ENCODE measurements around the gene ANKRD2.

The ANKRD2 gene

DNA sequence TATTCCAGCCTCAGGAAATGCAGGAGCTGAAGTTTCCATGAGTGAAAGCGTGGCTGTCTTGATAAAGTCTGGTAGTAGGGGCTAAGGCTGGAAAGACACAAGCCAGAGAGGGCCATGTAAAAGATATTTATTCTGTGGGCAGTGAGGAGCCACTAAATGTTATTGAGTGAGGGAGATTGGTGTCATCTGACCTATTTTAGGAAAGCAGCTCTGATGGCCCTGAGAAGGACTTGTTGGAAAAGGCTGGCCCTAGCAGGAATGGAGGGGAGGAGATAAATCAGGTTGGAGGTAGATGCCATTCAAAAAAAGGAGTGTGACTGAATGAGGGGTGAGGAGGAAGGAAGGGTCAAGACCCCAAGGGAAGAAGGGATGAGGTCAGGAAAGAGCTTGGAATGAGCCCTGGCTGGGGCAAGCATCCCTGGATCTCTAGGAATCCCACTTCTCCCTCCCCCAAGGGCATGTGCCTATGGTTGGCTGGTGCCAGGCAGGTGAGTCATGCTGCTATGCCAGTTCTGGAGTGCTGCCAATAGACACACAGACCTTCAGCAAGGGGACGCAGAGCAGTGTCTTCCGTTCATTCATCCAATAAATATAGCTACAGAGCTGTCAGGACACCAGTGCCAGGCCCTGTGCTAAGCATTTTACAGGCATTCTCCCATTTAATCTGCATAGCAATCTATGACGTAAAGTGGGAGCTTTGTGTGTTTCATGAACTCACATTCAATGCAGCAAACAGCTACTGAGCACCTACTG is 2.0 kb downstream of the ANKRD2 start (continued):
- TF ChIP-seq, protein P1, sequence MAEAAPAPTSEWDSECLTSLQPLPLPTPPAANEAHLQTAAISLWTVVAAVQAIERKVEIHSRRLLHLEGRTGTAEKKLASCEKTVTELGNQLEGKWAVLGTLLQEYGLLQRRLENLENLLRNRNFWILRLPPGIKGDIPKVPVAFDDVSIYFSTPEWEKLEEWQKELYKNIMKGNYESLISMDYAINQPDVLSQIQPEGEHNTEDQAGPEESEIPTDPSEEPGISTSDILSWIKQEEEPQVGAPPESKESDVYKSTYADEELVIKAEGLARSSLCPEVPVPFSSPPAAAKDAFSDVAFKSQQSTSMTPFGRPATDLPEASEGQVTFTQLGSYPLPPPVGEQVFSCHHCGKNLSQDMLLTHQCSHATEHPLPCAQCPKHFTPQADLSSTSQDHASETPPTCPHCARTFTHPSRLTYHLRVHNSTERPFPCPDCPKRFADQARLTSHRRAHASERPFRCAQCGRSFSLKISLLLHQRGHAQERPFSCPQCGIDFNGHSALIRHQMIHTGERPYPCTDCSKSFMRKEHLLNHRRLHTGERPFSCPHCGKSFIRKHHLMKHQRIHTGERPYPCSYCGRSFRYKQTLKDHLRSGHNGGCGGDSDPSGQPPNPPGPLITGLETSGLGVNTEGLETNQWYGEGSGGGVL (tag by site-specific recombination; IDR thresholded peaks at IDR 0.05), result 0 out of 2 replicates have a peak, but pooled peaks have one; percentile 30
- no peak for TF ChIP-seq ZNF302 (tag by site-specific recombination; IDR thresholded peaks at IDR 0.05; ENCODE audit: low read depth)
- TF ChIP-seq ZNF19 (tag by site-specific recombination; IDR thresholded peaks at IDR 0.05; ENCODE audit: low read depth), result no peak
- TF ChIP-seq ZNF843 (tag by site-specific recombination; IDR thresholded peaks at IDR 0.05), result no peak
- no peak for TF ChIP-seq EGR2 (tag by site-specific recombination; IDR thresholded peaks at IDR 0.05; ENCODE audit: low read depth)
- TF ChIP-seq, protein P2, sequence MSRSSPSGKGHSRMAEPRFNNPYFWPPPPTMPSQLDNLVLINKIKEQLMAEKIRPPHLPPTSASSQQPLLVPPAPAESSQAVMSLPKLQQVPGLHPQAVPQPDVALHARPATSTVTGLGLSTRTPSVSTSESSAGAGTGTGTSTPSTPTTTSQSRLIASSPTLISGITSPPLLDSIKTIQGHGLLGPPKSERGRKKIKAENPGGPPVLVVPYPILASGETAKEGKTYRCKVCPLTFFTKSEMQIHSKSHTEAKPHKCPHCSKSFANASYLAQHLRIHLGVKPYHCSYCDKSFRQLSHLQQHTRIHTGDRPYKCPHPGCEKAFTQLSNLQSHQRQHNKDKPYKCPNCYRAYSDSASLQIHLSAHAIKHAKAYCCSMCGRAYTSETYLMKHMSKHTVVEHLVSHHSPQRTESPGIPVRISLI (tag by site-specific recombination; IDR thresholded peaks at IDR 0.05), result no peak
- TF ChIP-seq, protein P3, sequence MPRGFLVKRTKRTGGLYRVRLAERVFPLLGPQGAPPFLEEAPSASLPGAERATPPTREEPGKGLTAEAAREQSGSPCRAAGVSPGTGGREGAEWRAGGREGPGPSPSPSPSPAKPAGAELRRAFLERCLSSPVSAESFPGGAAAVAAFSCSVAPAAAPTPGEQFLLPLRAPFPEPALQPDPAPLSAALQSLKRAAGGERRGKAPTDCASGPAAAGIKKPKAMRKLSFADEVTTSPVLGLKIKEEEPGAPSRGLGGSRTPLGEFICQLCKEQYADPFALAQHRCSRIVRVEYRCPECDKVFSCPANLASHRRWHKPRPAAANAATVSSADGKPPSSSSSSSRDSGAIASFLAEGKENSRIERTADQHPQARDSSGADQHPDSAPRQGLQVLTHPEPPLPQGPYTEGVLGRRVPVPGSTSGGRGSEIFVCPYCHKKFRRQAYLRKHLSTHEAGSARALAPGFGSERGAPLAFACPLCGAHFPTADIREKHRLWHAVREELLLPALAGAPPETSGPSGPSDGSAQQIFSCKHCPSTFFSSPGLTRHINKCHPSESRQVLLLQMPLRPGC (tag by site-specific recombination; IDR thresholded peaks at IDR 0.05), result 0 out of 2 replicates have a peak, but pooled peaks have one; percentile 19
- TF ChIP-seq, protein P4, sequence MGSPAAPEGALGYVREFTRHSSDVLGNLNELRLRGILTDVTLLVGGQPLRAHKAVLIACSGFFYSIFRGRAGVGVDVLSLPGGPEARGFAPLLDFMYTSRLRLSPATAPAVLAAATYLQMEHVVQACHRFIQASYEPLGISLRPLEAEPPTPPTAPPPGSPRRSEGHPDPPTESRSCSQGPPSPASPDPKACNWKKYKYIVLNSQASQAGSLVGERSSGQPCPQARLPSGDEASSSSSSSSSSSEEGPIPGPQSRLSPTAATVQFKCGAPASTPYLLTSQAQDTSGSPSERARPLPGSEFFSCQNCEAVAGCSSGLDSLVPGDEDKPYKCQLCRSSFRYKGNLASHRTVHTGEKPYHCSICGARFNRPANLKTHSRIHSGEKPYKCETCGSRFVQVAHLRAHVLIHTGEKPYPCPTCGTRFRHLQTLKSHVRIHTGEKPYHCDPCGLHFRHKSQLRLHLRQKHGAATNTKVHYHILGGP (tag by site-specific recombination; IDR thresholded peaks at IDR 0.05), result peak; percentile 78
- peak; percentile 33 for TF ChIP-seq ZNF629 (tag by site-specific recombination; IDR thresholded peaks at IDR 0.05)
- no peak for TF ChIP-seq GLI4 (tag by site-specific recombination; IDR thresholded peaks at IDR 0.05)
- peak; percentile 97 for TF ChIP-seq ZBTB20 (tag by site-specific recombination; IDR thresholded peaks at IDR 0.05)
- 0 out of 2 replicates have a peak, but pooled peaks have one; percentile 14 for TF ChIP-seq ZNF404 (tag by site-specific recombination; IDR thresholded peaks at IDR 0.05)
- TF ChIP-seq ZBTB17 (tag by site-specific recombination; IDR thresholded peaks at IDR 0.05), result no peak
- TF ChIP-seq ZNF837 (tag by site-specific recombination; IDR thresholded peaks at IDR 0.05), result no peak
- TF ChIP-seq, protein P5, sequence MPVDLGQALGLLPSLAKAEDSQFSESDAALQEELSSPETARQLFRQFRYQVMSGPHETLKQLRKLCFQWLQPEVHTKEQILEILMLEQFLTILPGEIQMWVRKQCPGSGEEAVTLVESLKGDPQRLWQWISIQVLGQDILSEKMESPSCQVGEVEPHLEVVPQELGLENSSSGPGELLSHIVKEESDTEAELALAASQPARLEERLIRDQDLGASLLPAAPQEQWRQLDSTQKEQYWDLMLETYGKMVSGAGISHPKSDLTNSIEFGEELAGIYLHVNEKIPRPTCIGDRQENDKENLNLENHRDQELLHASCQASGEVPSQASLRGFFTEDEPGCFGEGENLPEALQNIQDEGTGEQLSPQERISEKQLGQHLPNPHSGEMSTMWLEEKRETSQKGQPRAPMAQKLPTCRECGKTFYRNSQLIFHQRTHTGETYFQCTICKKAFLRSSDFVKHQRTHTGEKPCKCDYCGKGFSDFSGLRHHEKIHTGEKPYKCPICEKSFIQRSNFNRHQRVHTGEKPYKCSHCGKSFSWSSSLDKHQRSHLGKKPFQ (tag by site-specific recombination; IDR thresholded peaks at IDR 0.05), result no peak
- TF ChIP-seq, protein P6, sequence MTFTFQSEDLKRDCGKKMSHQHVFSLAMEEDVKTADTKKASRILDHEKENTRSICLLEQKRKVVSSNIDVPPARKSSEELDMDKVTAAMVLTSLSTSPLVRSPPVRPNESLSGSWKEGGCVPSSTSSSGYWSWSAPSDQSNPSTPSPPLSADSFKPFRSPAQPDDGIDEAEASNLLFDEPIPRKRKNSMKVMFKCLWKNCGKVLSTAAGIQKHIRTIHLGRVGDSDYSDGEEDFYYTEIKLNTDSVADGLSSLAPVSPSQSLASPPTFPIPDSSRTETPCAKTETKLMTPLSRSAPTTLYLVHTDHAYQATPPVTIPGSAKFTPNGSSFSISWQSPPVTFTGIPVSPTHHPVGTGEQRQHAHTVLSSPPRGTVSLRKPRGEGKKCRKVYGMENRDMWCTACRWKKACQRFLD (tag by site-specific recombination; IDR thresholded peaks at IDR 0.05), result no peak
- no peak for TF ChIP-seq ZNF274 (IDR thresholded peaks at IDR 0.05; ENCODE audit: low read length)
- no peak for TF ChIP-seq ZNF274 (tag by site-specific recombination; IDR thresholded peaks at IDR 0.05; ENCODE audit: borderline replicate concordance)
- no peak for TF ChIP-seq ZNF529 (tag by site-specific recombination; IDR thresholded peaks at IDR 0.05; ENCODE audit: insufficient replicate concordance)
- TF ChIP-seq ZNF514 (tag by site-specific recombination; IDR thresholded peaks at IDR 0.05), result no peak
- TF ChIP-seq, protein P7, sequence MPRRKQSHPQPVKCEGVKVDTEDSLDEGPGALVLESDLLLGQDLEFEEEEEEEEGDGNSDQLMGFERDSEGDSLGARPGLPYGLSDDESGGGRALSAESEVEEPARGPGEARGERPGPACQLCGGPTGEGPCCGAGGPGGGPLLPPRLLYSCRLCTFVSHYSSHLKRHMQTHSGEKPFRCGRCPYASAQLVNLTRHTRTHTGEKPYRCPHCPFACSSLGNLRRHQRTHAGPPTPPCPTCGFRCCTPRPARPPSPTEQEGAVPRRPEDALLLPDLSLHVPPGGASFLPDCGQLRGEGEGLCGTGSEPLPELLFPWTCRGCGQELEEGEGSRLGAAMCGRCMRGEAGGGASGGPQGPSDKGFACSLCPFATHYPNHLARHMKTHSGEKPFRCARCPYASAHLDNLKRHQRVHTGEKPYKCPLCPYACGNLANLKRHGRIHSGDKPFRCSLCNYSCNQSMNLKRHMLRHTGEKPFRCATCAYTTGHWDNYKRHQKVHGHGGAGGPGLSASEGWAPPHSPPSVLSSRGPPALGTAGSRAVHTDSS (tag by site-specific recombination; IDR thresholded peaks at IDR 0.05), result no peak
- no peak for TF ChIP-seq ZNF830 (tag by site-specific recombination; IDR thresholded peaks at IDR 0.05; ENCODE audit: low read depth)
- peak; percentile 34; the same call in 1 of the 2 replicates for TF ChIP-seq ZNF10 (tag by site-specific recombination; IDR thresholded peaks at IDR 0.05)
- no peak for TF ChIP-seq ZNF48 (tag by site-specific recombination; IDR thresholded peaks at IDR 0.05)
- TF ChIP-seq KLF16 (tag by site-specific recombination; IDR thresholded peaks at IDR 0.05), result no peak
- TF ChIP-seq ZNF501 (tag by site-specific recombination; IDR thresholded peaks at IDR 0.05), result no peak
- TF ChIP-seq ZNF16 (tag by site-specific recombination; IDR thresholded peaks at IDR 0.05; ENCODE audit: low read depth), result peak; percentile 46; the same call in 1 of the 2 replicates
- TF ChIP-seq ZNF184 (tag by site-specific recombination; IDR thresholded peaks at IDR 0.05), result no peak
- TF ChIP-seq GLIS1 (tag by site-specific recombination; IDR thresholded peaks at IDR 0.05), result peak; percentile 27
